HG03095 (cell line): ENCODE results near the gene RALBP1.

Experiments
- ATAC-seq: cut with Tn5 transposase; IDR thresholded peaks from one replicate; pipeline ENCODE4 v1.9.1; 2021; ENCODE audit warnings: moderate library complexity; ENCODE audit not compliant: unreplicated experiment

Gene RALBP1

GRCh38 chr18:9545029-9545428 is 69.7 kb downstream of the RALBP1 start:
- ATAC-seq = no peak

GRCh38 chr18:9546468-9546867 is 71.2 kb downstream of the RALBP1 start:
- ATAC-seq = no peak

- ATAC-seq = no peak
These were observed 72.5 kb downstream of the RALBP1 start for GRCh38 chr18:9547782-9548181.

GRCh38 chr18:9549405-9549804 is 74.1 kb downstream of the RALBP1 start:
- ATAC-seq = no peak

GRCh38 chr18:9550429-9550828 is 75.1 kb downstream of the RALBP1 start:
- no peak for ATAC-seq

- no peak for ATAC-seq
These were observed 76.9 kb downstream of the RALBP1 start for GRCh38 chr18:9552191-9552590.

- ATAC-seq = no peak
These were observed 77.3 kb downstream of the RALBP1 start for GRCh38 chr18:9552616-9553015.

GRCh38 chr18:9557250-9557943 is 82.1 kb downstream of the RALBP1 start:
- ATAC-seq = no peak

GRCh38 chr18:9558387-9559064 is 83.2 kb downstream of the RALBP1 start:
- no peak for ATAC-seq

- no peak for ATAC-seq
These were observed 83.9 kb downstream of the RALBP1 start for GRCh38 chr18:9559253-9559652.

GRCh38 chr18:9561759-9562158 is 86.4 kb downstream of the RALBP1 start:
- ATAC-seq = no peak

- ATAC-seq = no peak
These were observed 87.3 kb downstream of the RALBP1 start for GRCh38 chr18:9562584-9562983.

- no peak for ATAC-seq
These were observed 88.0 kb downstream of the RALBP1 start for GRCh38 chr18:9563331-9563730.

- no peak for ATAC-seq
These were observed 90.1 kb downstream of the RALBP1 start for GRCh38 chr18:9565407-9565806.

- ATAC-seq = no peak
These were observed 92.9 kb downstream of the RALBP1 start for GRCh38 chr18:9568186-9568585.

GRCh38 chr18:9569178-9569577 is 93.9 kb downstream of the RALBP1 start:
- no peak for ATAC-seq

GRCh38 chr18:9570255-9570654 is 94.9 kb downstream of the RALBP1 start:
- ATAC-seq = no peak

GRCh38 chr18:9571546-9571945 is 96.2 kb downstream of the RALBP1 start:
- ATAC-seq = no peak

GRCh38 chr18:9574473-9575115 is 99.3 kb downstream of the RALBP1 start:
- ATAC-seq = no peak

- no peak for ATAC-seq
These were observed 100.2 kb downstream of the RALBP1 start for GRCh38 chr18:9575558-9575957.

- no peak for ATAC-seq
These were observed 102.0 kb downstream of the RALBP1 start for GRCh38 chr18:9577361-9577760.

- no peak for ATAC-seq
These were observed 103.0 kb downstream of the RALBP1 start for GRCh38 chr18:9578306-9578705.
